OCI-LY7 (cell line): ENCODE data around the gene CCDC38. TPM values are rescaled to one million over a fixed set of nuclear protein-coding genes. Genes with fewer than 3 reads are reported as not detected.

Experiments
- BruUV-seq: library from RNA; stranded (reverse); fragments of 400-500 nt; replicated peaks from 2 replicates; lab custom pipeline; 2021; lab: Mats Ljungman, UMichigan
- CTCF ChIA-PET: fragments of 300-600 bp; sonication (Branson Sonifier 250); formaldehyde crosslinking; loops from one replicate; lab custom pipeline; 2022; ENCODE audit warnings: antibody characterized with exemption; ENCODE audit not compliant: unreplicated experiment; lab: Charles Lee
- POLR2A ChIA-PET: fragments of 300-600 bp; sonication (Branson Sonifier 250); formaldehyde crosslinking; loops from one replicate; lab custom pipeline; 2022; ENCODE audit warnings: antibody characterized with exemption; lab: Charles Lee
- DNase-seq: peaks from one replicate; pipeline ENCODE4 v3.0.0-alpha.2; 2015; ENCODE audit warnings: low spot score
- H2AFZ ChIP-seq: fragments of 200-600 bp; sonication (generic), shearing (Covaris generic); 2 replicates; pipeline ENCODE4 v1.6.1; 2014; ENCODE audit warnings: mild to moderate bottlenecking, antibody characterized with exemption, low read length, moderate library complexity
- H3K27ac ChIP-seq: fragments of 200-600 bp; sonication (generic); 2 replicates; pipeline ENCODE4 v1.5.1; 2014; ENCODE audit warnings: mixed run types, low read depth, mild to moderate bottlenecking, moderate library complexity, low read length, inconsistent platforms; ENCODE audit not compliant: poor library complexity, severe bottlenecking
- H3K36me3 ChIP-seq: fragments of 200-600 bp; sonication (generic); 2 replicates; pipeline ENCODE4 v1.6.1; 2014; ENCODE audit warnings: mild to moderate bottlenecking, antibody characterized with exemption, low read length, moderate library complexity, mixed read lengths; ENCODE audit not compliant: insufficient read depth
- H3K4me1 ChIP-seq: fragments of 200-600 bp; sonication (generic); 2 replicates; pipeline ENCODE4 v1.5.1; 2014; ENCODE audit warnings: mild to moderate bottlenecking, low read length; ENCODE audit not compliant: insufficient read depth, poor library complexity, severe bottlenecking
- H3K4me2 ChIP-seq: fragments of 200-600 bp; sonication (generic); 2 replicates; pipeline ENCODE4 v1.6.1; 2014; ENCODE audit warnings: mild to moderate bottlenecking, low read length
- H3K4me3 ChIP-seq: fragments of 200-600 bp; sonication (generic); 2 replicates; pipeline ENCODE4 v1.5.1; 2014; ENCODE audit warnings: mild to moderate bottlenecking, low read depth, low read length; ENCODE audit not compliant: poor library complexity, severe bottlenecking
- H3K79me2 ChIP-seq: fragments of 200-600 bp; sonication (generic); 2 replicates; pipeline ENCODE4 v1.6.1; 2016; ENCODE audit warnings: low read depth, mild to moderate bottlenecking, low read length, moderate library complexity, mixed read lengths; ENCODE audit not compliant: insufficient read depth
- H3K9me2 ChIP-seq: fragments of 200-600 bp; sonication (generic); 2 replicates; pipeline ENCODE4 v1.6.1; 2016; ENCODE audit warnings: mild to moderate bottlenecking, low read length, mixed read lengths; ENCODE audit not compliant: insufficient read depth
- H3K9me3 ChIP-seq: fragments of 200-600 bp; sonication (generic); 2 replicates; pipeline ENCODE4 v1.6.1; 2014; ENCODE audit warnings: mild to moderate bottlenecking, mixed run types, low read length, mixed read lengths
- H4K20me1 ChIP-seq: fragments of 200-600 bp; sonication (generic); 2 replicates; pipeline ENCODE4 v1.6.1; 2014; ENCODE audit warnings: mild to moderate bottlenecking, antibody characterized with exemption, low read length, moderate library complexity, mixed read lengths; ENCODE audit not compliant: insufficient read depth
- CTCF ChIP-seq: fragments of 200-600 bp; sonication (generic); conservative IDR thresholded peaks from 2 replicates; pipeline ENCODE4 v1.5.1; 2014; ENCODE audit warnings: mild to moderate bottlenecking, antibody characterized with exemption, low read length, moderate library complexity, mixed read lengths
- EZH2phosphoT487 ChIP-seq: fragments of 200-600 bp; sonication (generic); IDR thresholded peaks from 2 replicates; pipeline ENCODE4 v1.6.1; 2018; ENCODE audit warnings: low read depth, borderline replicate concordance, mild to moderate bottlenecking, mixed run types, antibody characterized with exemption, low read length, moderate library complexity, mixed read lengths
- intact Hi-C: fragments of 100-400 bp; cut with micrococcal nuclease; formaldehyde crosslinking; loops from one replicate; pipeline ENCODE4 v1.10.0; 2022; ENCODE audit not compliant: unreplicated experiment
- total RNA-seq, 2 experiments: library from RNA; depleted of rRNA in 1 of 2; stranded (reverse); fragments of >200 nt in 1 of 2; shearing (Covaris generic) in 1 of 2; gene quantifications; 2 replicates each; pipeline ENCODE4 v1.2.3, GENCODE V29; 2014 to 2022

Gene CCDC38
- total RNA-seq, 2 experiments from 2014 or later: 0.16 to 0.99 TPM

GRCh38 chr12:95837240-95838038, 105.0 kb downstream of the CCDC38 start:
- Histone ChIP-seq H3K4me2 (no peak overlapping the region), H3K4me1 (no peaks in the 10 kb centered on the region), H3K27ac (no peak overlapping the region), H3K9me2 (no peaks in the 10 kb centered on the region), H3K79me2 (no peaks in the 10 kb centered on the region), H4K20me1 (no peaks in the 10 kb centered on the region), H2AFZ (no peak overlapping the region), H3K36me3 (no peaks in the 10 kb centered on the region), H3K4me3 (no peak overlapping the region), H3K9me3 (no peaks in the 10 kb centered on the region)
- ChIA-PET CTCF (no interaction called here), POLR2A (no interaction called here)
- TF ChIP-seq EZH2phosphoT487 (no peak), CTCF (no peak)
- BruUV-seq: no TSS peak
- intact Hi-C loops: no loop called here
- no peak for DNase-seq

- ChIA-PET POLR2A (no interaction called here), CTCF (no interaction called here)
- no peak overlapping the region for H3K4me2 ChIP-seq
- no peaks in the 10 kb centered on the region for H3K79me2 ChIP-seq
- no TSS peak for BruUV-seq
- H3K4me3 ChIP-seq: no peak overlapping the region
- DNase-seq: no peak
- no peaks in the 10 kb centered on the region for H3K9me2 ChIP-seq
- intact Hi-C loops: no loop called here
- TF ChIP-seq CTCF (no peak), EZH2phosphoT487 (no peak)
- H3K9me3 ChIP-seq: no peaks in the 10 kb centered on the region
- no peak overlapping the region for H2AFZ ChIP-seq
- no peaks in the 10 kb centered on the region for H3K4me1 ChIP-seq
- H4K20me1 ChIP-seq: no peaks in the 10 kb centered on the region
- no peaks in the 10 kb centered on the region for H3K36me3 ChIP-seq
- no peak overlapping the region for H3K27ac ChIP-seq
Measured at GRCh38 chr12:95836630-95837239, 105.7 kb downstream of the CCDC38 start.

- Histone ChIP-seq H3K9me3 (no peaks in the 10 kb centered on the region), H4K20me1 (no peaks in the 10 kb centered on the region), H3K27ac (no peak overlapping the region), H3K36me3 (no peaks in the 10 kb centered on the region), H3K4me3 (no peak overlapping the region), H3K4me1 (no peaks in the 10 kb centered on the region), H3K4me2 (no peak overlapping the region), H3K9me2 (no peaks in the 10 kb centered on the region), H2AFZ (no peak overlapping the region), H3K79me2 (no peaks in the 10 kb centered on the region)
- TF ChIP-seq EZH2phosphoT487 (no peak), CTCF (no peak)
- DNase-seq: no peak
- intact Hi-C loops: no loop called here
- CTCF ChIA-PET: no interaction called here
- no TSS peak for BruUV-seq
- POLR2A ChIA-PET: interaction anchor here (0.6 kb wide), 1 partner anchor 253 kb away, joined by 3 read pairs; no protein-coding TSS in a partner anchor
Measured at GRCh38 chr12:95836185-95836609, 106.2 kb downstream of the CCDC38 start.
